Coronary artery (tissue), 2 donors: Measurements from ENCODE around the gene TNS3.
A peak's percentile ranks its signal among the peaks of the same experiment; 100 is the strongest.

Experiments used
- DNase-seq: peaks from one replicate; pipeline ENCODE4 v3.0.0-alpha.2; 2017; ENCODE audit warnings: low spot score
- H3K27ac ChIP-seq, 2 donors: fragments of 200-600 bp; sonication (generic); one replicate each; pipeline ENCODE4 v1.5.1; 2016 to 2019
- H3K4me3 ChIP-seq: fragments of 200-600 bp; sonication (generic); 2 replicates; pipeline ENCODE4 v1.5.1; 2016; ENCODE audit warnings: mild to moderate bottlenecking, moderate library complexity
- TF ChIP-seq, protein P1 (sequence below): fragments of 200-600 bp; sonication (generic); IDR thresholded peaks from one replicate; pipeline ENCODE4 v1.5.1; 2019; ENCODE audit warnings: antibody characterized with exemption

TNS3 gene

DNA sequence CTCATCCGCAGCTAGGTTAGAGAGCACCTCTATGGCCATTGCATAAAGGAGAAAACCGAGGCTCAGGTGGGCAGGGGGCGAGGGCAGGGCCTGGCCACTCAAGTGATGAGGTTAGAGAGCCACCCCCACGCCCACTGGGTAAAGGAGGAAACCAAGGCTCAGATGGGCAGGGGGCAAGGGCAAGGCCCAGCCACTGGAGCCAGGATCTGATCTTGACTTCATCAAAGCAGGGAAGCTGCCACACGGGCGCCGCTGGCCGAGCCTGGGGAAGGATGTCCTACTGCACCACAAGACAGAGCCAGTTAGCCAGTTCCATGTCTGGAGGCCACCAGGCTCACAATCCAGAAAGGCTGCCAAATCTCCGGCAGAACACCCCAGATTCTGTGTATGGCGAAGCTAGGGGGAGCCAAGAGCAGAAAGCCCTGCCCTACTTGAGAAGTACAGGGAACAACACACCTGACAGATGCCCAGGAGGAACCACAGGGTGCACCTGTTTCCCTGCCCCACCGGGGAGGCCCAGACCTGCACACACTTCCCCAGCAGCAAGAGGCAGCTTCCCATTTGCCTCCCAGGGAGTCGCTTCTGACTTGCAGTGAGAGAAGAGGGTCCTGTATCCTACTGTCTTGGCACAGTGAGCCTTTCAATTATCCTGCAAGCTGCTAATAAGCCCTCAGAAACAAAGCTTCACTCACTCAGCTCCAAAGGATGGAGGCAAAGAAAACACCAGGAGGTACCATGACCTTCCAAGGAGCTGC is 101.9 kb downstream of the TNS3 start:
- DNase-seq, result no peak
- Histone ChIP-seq H3K4me3 (no peak overlapping the region), H3K27ac (peak overlapping the region; percentile 90)
- TF ChIP-seq, protein P1, sequence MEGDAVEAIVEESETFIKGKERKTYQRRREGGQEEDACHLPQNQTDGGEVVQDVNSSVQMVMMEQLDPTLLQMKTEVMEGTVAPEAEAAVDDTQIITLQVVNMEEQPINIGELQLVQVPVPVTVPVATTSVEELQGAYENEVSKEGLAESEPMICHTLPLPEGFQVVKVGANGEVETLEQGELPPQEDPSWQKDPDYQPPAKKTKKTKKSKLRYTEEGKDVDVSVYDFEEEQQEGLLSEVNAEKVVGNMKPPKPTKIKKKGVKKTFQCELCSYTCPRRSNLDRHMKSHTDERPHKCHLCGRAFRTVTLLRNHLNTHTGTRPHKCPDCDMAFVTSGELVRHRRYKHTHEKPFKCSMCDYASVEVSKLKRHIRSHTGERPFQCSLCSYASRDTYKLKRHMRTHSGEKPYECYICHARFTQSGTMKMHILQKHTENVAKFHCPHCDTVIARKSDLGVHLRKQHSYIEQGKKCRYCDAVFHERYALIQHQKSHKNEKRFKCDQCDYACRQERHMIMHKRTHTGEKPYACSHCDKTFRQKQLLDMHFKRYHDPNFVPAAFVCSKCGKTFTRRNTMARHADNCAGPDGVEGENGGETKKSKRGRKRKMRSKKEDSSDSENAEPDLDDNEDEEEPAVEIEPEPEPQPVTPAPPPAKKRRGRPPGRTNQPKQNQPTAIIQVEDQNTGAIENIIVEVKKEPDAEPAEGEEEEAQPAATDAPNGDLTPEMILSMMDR, result no peak

DNA sequence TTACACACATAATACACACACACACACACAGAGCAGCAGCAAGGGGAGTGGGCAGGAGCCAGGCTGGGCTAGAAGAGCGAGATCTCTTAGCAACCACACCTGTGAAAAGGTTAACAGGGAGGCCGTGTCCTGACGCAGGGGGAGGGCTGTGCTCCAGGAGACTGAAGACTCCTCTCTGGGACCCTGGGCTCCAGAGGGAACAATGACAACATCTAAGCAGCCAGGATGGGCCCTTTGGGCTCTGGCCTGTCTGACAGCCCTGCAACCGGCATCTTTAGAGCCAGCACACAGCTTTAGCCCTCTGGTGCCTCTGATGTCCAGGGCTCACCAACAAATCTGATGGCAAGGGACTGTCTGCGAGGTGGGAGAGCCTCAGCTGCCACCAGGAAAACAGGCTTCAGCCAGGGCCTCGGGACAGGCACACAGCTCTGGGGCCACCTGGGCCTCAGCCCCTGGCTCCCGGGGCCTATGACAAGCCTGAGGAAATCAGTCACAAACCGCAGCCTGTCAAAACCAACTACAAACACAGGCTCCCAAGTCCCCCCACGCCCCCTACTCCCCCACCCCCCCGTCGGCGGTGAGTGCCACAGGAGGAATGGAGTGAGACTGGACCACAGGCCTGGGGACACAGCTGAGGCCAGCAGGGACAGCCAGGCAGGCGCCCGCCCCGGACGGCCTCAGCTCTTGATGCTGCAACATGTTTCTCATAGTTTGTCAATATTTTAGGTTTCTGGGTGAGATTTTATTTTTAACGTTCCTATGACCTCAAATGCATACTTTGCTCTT is 102.8 kb downstream of the TNS3 start:
- TF ChIP-seq, protein P1, result no peak
- no peak for DNase-seq
- peak overlapping the region; percentile 73 to 90 for H3K27ac ChIP-seq
- H3K4me3 ChIP-seq, result no peak overlapping the region

GRCh38 chr7:47478017-47478344 is 103.9 kb downstream of the TNS3 start:
- peak overlapping the region; percentile 30 for H3K4me3 ChIP-seq
- DNase-seq, result no peak
- TF ChIP-seq, protein P1, result no peak
- peak overlapping the region; percentile 16 to 50 for H3K27ac ChIP-seq

DNA sequence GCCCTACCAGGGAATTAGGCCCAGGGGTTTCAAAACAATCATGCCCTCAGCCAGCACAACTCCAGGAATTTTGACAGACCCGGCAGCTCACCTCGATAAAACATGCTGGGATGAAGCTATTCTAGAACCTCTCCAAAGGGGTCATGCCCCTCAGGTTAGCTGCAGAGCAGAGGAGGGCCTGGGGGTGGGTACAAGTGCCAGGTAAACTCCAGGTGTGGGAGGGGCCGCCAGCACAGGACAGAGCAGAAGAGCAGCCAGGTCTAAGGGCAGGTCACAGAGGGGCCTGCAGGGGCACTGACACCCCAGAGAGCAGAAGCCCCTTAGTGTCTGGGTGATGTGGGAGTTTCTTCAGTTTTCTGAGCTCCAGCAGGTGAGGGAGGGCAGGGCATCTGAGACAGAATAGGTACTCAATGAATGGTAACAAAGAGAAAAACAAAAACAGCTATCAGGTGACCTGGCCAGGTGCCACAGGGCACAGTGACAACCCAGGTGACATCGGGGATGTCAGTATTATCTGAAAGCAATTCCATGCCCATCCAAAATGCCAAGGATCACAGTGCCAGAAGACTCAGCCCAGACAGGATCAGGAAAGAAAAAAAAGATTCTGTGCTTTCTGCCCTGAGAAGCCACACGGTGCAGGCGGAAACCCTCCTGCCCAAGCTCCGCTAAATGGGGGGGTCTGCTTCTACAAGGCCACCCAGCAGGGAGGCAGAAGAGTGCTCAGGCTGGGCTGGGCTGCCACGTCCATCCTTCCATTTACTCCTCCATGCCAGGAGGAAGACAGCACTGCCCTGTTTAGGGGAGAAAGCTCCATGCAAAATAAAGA is 104.5 kb downstream of the TNS3 start:
- Histone ChIP-seq H3K27ac (peak overlapping the region; percentile 37 to 50), H3K4me3 (peak overlapping the region; percentile 30)
- TF ChIP-seq, protein P1, result no peak
- DNase-seq, result no peak

GRCh38 chr7:47475880-47476227 is 106.1 kb downstream of the TNS3 start:
- Histone ChIP-seq H3K27ac (peak overlapping the region; percentile 77 to 92), H3K4me3 (peak overlapping the region; percentile 51)
- TF ChIP-seq, protein P1, result no peak
- DNase-seq, result no peak

GRCh38 chr7:47474937-47475879 is 106.7 kb downstream of the TNS3 start:
- peak overlapping the region; percentile 77 to 92 for H3K27ac ChIP-seq
- peak overlapping the region; percentile 51 for H3K4me3 ChIP-seq
- DNase-seq, result peak; percentile 96
- TF ChIP-seq, protein P1, result no peak
